RPMI8226 (cell line): ENCODE data around the gene CLNK.

Experiments used
- DNase-seq: peaks from one replicate; pipeline ENCODE4 v3.0.0-alpha.2; 2015

The CLNK gene

DNA sequence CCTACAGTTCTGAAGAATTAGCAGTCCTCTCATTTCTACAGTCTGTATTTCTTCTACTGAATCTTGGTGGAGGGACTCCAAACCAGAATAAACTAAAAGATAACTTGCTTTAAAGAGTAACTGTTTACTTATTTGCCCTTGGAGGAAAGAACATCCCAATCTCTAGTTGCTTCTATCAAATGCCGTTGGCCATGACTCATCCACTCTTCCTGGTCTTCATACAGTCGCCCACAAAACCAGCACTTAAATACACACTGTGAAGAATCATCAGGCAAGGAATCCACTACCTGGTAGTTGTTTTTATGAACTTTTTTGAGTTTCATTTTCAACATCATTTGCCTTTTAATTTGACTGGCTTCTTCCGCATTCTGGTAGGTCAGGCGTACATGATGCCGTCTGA, 241.6 kb downstream of the CLNK start:
- DNase-seq, result no peak

- no peak for DNase-seq
These were observed 243.1 kb downstream of the CLNK start for GRCh38 chr4:10441512-10441911.

- no peak for DNase-seq
These were observed 245.6 kb downstream of the CLNK start for GRCh38 chr4:10438924-10439323.

- no peak for DNase-seq
These were observed 246.8 kb downstream of the CLNK start for GRCh38 chr4:10437735-10438134.
